Measurements from ENCODE around the gene RAP1B.
"Not testable (repeated sequence)": the region's sequence is repeated elsewhere in the genome, so short reads cannot be mapped to it uniquely, and the experiment has no call there.

RAP1B gene

DNA sequence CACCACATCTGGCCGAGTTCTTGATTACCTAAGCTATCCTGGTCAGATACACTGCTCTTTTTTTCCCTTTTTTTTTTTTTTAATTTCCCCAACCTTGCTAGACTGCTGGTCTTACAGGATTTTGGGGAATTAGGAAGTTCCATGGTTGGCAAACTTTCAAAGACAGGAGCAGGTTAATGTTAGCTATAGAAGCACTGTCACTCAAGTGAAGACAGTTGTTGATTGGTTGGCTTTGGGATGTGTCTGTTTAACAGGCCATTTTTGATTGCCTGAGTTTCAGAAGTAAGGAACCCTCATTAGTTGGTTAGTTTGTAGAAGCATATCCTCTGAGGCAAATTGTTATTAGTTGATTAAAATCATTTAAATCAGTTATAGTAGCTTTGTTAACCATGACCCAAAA is 36.8 kb downstream of the RAP1B start:
- no peaks in the 10 kb centered on the region for H3K36me3 ChIP-seq (ENCODE audit: control insufficient read depth, insufficient read depth, low read length)
- DNase-seq (ENCODE audit: low read depth, low spot score), result no peak
- no CpG with 5 or more reads among the region's 1 CpG for WGBS (ENCODE audit: insufficient coverage, insufficient read length)
- H3K4me1 ChIP-seq (ENCODE audit: control insufficient read depth, insufficient read depth, low read length), result no peaks in the 10 kb centered on the region
- no peaks in the 10 kb centered on the region for H3K27me3 ChIP-seq (ENCODE audit: control insufficient read depth, insufficient read depth, low read length)
- H3K27ac ChIP-seq (ENCODE audit: low read length), result no peak overlapping the region
- H3K9me3 ChIP-seq (ENCODE audit: control insufficient read depth, insufficient read depth, low read length), result no peaks in the 10 kb centered on the region
- no peak overlapping the region for H3K4me3 ChIP-seq (ENCODE audit: low read length)

DNA sequence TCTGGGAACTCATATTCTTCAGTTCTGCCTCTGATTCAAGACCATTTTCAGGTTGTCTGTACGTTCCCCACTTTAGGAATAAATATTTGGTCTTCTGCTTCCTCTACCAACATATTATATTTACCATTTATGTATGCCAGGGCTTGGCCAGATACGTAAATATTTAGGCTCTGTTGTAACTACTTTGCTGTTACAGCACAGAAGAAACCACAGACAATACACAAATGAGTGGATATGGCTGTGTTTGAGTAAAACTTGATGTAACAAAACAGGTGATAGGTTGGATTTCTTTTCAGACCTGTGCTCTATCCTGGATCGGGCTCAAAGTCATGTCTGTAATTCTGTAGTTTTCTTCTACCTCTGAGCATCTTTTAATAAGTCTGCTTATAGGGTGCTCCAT is 37.5 kb downstream of the RAP1B start:
- Histone ChIP-seq H3K4me3 (ENCODE audit: low read length) (no peak overlapping the region), H3K9me3 (ENCODE audit: control insufficient read depth, insufficient read depth, low read length) (no peaks in the 10 kb centered on the region), H3K27ac (ENCODE audit: low read length) (no peak overlapping the region), H3K4me1 (ENCODE audit: control insufficient read depth, insufficient read depth, low read length) (no peaks in the 10 kb centered on the region), H3K27me3 (ENCODE audit: control insufficient read depth, insufficient read depth, low read length) (no peaks in the 10 kb centered on the region), H3K36me3 (ENCODE audit: control insufficient read depth, insufficient read depth, low read length) (no peaks in the 10 kb centered on the region)
- DNase-seq (ENCODE audit: low read depth, low spot score), result no peak
- WGBS (ENCODE audit: insufficient coverage, insufficient read length), result no CpG with 5 or more reads among the region's 3 CpGs

DNA sequence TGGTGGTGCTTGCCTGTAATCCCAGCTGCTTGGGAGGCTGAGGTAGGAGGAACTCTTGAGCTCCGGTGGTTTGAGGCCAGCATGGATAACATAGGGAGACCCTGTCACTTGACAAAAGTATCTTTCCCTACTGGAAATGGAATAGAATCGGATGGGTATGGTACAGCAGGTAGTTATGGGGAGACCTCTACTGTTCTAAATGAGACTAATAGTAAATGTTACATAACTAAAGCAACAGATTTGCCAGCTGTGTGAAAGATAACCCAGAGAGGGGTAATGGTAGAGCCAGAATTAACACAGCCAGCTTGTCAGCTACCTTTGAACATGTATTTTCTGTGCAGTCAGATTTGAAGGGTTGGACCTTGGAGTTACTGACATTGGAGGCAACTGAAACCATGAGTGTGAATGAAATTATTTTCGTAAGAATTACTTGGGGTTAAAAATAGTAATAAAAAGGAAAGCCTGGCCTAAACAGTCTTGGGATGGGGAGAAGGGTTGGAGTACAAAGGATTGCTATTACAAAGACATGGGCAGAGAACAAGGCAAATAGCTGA is 54.4 kb downstream of the RAP1B start:
- DNase-seq (ENCODE audit: low read depth, low spot score), result no peak
- no peak overlapping the region for H3K27ac ChIP-seq (ENCODE audit: low read length)
- H3K9me3 ChIP-seq (ENCODE audit: control insufficient read depth, insufficient read depth, low read length), result no peaks in the 10 kb centered on the region
- H3K4me1 ChIP-seq (ENCODE audit: control insufficient read depth, insufficient read depth, low read length), result no peaks in the 10 kb centered on the region
- no peaks in the 10 kb centered on the region for H3K27me3 ChIP-seq (ENCODE audit: control insufficient read depth, insufficient read depth, low read length)
- WGBS (ENCODE audit: insufficient coverage, insufficient read length), result no CpG with 5 or more reads among the region's 3 CpGs
- H3K36me3 ChIP-seq (ENCODE audit: control insufficient read depth, insufficient read depth, low read length), result no peaks in the 10 kb centered on the region
- no peak overlapping the region for H3K4me3 ChIP-seq (ENCODE audit: low read length)

DNA sequence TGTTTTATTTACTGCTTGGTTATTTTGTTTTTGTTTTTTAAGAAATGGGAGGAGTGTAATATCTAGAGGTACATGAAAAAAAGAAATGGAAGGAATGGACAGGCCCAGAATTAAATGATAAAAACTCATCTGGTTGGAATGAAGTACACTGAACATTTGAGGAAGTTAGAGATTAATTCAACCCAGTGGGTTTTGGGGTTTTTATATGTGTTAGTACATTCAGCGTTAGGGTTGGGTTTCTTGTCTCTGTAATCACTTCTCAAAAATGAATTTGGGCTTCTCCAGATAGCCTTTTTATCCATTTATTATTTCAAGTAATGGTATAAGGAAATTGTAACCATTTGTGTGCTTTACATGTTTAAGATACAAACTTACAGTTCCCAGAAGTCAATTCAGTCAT is 56.6 kb downstream of the RAP1B start:
- DNase-seq (ENCODE audit: low read depth, low spot score), result no peak
- Histone ChIP-seq H3K9me3 (ENCODE audit: control insufficient read depth, insufficient read depth, low read length) (no peaks in the 10 kb centered on the region), H3K4me1 (ENCODE audit: control insufficient read depth, insufficient read depth, low read length) (no peaks in the 10 kb centered on the region), H3K27me3 (ENCODE audit: control insufficient read depth, insufficient read depth, low read length) (no peaks in the 10 kb centered on the region), H3K27ac (ENCODE audit: low read length) (no peak overlapping the region), H3K4me3 (ENCODE audit: low read length) (no peak overlapping the region), H3K36me3 (ENCODE audit: control insufficient read depth, insufficient read depth, low read length) (no peaks in the 10 kb centered on the region)
- no CpG with 5 or more reads among the region's 1 CpG for WGBS (ENCODE audit: insufficient coverage, insufficient read length)

- DNase-seq (ENCODE audit: low read depth, low spot score), result no peak
- WGBS (ENCODE audit: insufficient coverage, insufficient read length), result no CpG with 5 or more reads among the region's 1 CpG
- no peaks in the 10 kb centered on the region for H3K36me3 ChIP-seq (ENCODE audit: control insufficient read depth, insufficient read depth, low read length)
- no peak overlapping the region for H3K27ac ChIP-seq (ENCODE audit: low read length)
- no peaks in the 10 kb centered on the region for H3K4me1 ChIP-seq (ENCODE audit: control insufficient read depth, insufficient read depth, low read length)
- no peaks in the 10 kb centered on the region for H3K27me3 ChIP-seq (ENCODE audit: control insufficient read depth, insufficient read depth, low read length)
- no peak overlapping the region for H3K4me3 ChIP-seq (ENCODE audit: low read length)
- H3K9me3 ChIP-seq (ENCODE audit: control insufficient read depth, insufficient read depth, low read length), result no peaks in the 10 kb centered on the region
These were observed 57.2 kb downstream of the RAP1B start for GRCh38 chr12:68667896-68668295.

DNA sequence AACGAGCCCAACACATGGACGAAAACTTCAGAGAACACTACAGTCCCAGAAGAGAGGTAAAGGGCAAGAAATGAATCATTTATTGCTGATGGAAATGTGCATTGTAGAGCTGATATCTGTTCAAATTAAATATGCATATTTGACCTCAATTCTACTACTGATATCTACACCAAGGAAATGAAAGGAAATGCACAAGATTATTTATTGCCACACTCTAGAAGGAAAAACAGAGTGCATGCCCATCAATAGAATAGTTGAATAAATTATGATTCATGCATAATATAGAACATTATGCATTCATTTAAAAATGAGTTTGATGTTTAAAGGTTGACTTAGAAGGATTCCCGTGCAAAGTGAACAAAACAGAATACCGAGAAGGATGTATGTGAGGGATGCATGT is 60.5 kb downstream of the RAP1B start:
- H3K4me1 ChIP-seq (ENCODE audit: control insufficient read depth, insufficient read depth, low read length), result no peaks in the 10 kb centered on the region
- WGBS (ENCODE audit: insufficient coverage, insufficient read length), result no CpG with 5 or more reads among the region's 4 CpGs

DNA sequence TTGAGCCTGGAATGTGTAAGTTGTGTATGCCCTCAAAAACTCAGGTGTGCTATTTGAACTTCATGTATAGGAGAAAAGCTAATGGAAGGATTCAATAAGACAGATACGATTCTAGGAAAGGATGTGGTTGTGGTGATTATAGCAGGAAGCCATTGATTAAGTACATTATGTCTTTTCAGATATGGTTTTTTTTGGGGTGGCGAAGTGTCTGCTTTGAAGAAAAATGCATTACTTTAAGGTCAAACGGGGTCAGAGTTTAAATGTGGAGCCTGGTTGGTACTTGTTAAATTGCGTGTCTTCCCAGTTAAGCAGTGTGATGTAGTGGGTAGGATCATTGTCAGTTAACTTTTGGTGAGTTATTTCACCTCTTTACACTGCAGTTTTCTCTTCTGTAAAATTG is 63.1 kb downstream of the RAP1B start:
- DNase-seq (ENCODE audit: low read depth, low spot score), result no peak
- whole genome bisulfite sequencing (ENCODE audit: insufficient coverage, insufficient read length), result 100% methylated on average over 1 of the region's 4 CpGs
- Histone ChIP-seq H3K27ac (ENCODE audit: low read length) (no peak overlapping the region), H3K27me3 (ENCODE audit: control insufficient read depth, insufficient read depth, low read length) (no peaks in the 10 kb centered on the region), H3K9me3 (ENCODE audit: control insufficient read depth, insufficient read depth, low read length) (no peaks in the 10 kb centered on the region), H3K4me1 (ENCODE audit: control insufficient read depth, insufficient read depth, low read length) (no peaks in the 10 kb centered on the region), H3K36me3 (ENCODE audit: control insufficient read depth, insufficient read depth, low read length) (no peaks in the 10 kb centered on the region), H3K4me3 (ENCODE audit: low read length) (no peak overlapping the region)

More for the DNA sequence above, 60.5 kb downstream of the RAP1B start:
- no peak for DNase-seq (ENCODE audit: low read depth, low spot score)
- Histone ChIP-seq H3K27me3 (ENCODE audit: control insufficient read depth, insufficient read depth, low read length) (no peaks in the 10 kb centered on the region), H3K4me3 (ENCODE audit: low read length) (no peak overlapping the region), H3K9me3 (ENCODE audit: control insufficient read depth, insufficient read depth, low read length) (no peaks in the 10 kb centered on the region), H3K27ac (ENCODE audit: low read length) (no peak overlapping the region), H3K36me3 (ENCODE audit: control insufficient read depth, insufficient read depth, low read length) (no peaks in the 10 kb centered on the region)

DNA sequence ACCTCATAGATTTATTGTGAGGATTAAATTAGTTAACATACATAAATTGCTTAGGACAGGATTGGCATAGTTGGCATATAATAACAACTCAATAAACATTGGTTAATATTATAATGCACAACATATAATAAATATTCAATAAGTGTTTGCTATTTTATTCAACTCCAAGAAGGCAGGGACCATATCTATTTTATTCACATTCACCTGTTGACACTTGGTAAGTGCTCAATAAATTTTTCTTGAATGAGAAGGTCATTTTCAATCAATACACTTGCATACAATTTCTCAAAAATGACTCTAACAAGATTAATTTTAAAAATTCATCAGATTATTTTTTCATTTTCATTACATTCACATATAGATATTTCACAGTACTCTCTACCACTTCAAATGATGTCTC is 63.7 kb downstream of the RAP1B start:
- Histone ChIP-seq H3K4me3 (ENCODE audit: low read length) (no peak overlapping the region), H3K27ac (ENCODE audit: low read length) (no peak overlapping the region), H3K36me3 (ENCODE audit: control insufficient read depth, insufficient read depth, low read length) (no peaks in the 10 kb centered on the region), H3K4me1 (ENCODE audit: control insufficient read depth, insufficient read depth, low read length) (no peaks in the 10 kb centered on the region), H3K27me3 (ENCODE audit: control insufficient read depth, insufficient read depth, low read length) (no peaks in the 10 kb centered on the region), H3K9me3 (ENCODE audit: control insufficient read depth, insufficient read depth, low read length) (no peaks in the 10 kb centered on the region)
- DNase-seq (ENCODE audit: low read depth, low spot score), result no peak

GRCh38 chr12:68675101-68675842 is 64.6 kb downstream of the RAP1B start:
- no peak for DNase-seq (ENCODE audit: low read depth, low spot score)
- no peaks in the 10 kb centered on the region for H3K27me3 ChIP-seq (ENCODE audit: control insufficient read depth, insufficient read depth, low read length)
- H3K4me3 ChIP-seq (ENCODE audit: low read length), result no peak overlapping the region
- H3K27ac ChIP-seq (ENCODE audit: low read length), result no peak overlapping the region
- WGBS (ENCODE audit: insufficient coverage, insufficient read length), result no CpG with 5 or more reads among the region's 5 CpGs
- H3K36me3 ChIP-seq (ENCODE audit: control insufficient read depth, insufficient read depth, low read length), result no peaks in the 10 kb centered on the region
- H3K9me3 ChIP-seq (ENCODE audit: control insufficient read depth, insufficient read depth, low read length), result no peaks in the 10 kb centered on the region
- no peaks in the 10 kb centered on the region for H3K4me1 ChIP-seq (ENCODE audit: control insufficient read depth, insufficient read depth, low read length)

DNA sequence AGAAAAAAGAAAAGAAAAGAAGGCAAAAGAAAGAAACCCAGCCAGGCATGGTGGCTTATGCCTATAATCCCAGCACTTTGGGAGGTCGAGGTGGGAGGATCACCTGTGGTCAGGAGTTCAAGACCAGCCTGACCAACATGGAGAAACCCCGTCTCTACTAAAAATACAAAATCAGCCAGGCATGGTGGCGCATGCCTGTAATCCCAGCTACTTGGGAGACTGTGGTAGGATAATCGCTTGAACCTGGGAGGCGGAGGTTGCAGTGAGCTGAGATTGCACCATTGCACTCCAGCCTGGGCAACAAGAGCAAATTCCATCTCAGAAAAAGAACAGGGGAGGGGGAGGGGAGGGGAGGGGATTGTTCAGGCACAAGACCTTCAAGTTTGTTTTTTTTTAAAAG is 66.2 kb downstream of the RAP1B start:
- not testable (repeated sequence) for H3K4me3 ChIP-seq (ENCODE audit: low read length); H3K9me3 ChIP-seq (ENCODE audit: control insufficient read depth, insufficient read depth, low read length); H3K27me3 ChIP-seq (ENCODE audit: control insufficient read depth, insufficient read depth, low read length); H3K27ac ChIP-seq (ENCODE audit: low read length); DNase-seq (ENCODE audit: low read depth, low spot score); H3K36me3 ChIP-seq (ENCODE audit: control insufficient read depth, insufficient read depth, low read length); H3K4me1 ChIP-seq (ENCODE audit: control insufficient read depth, insufficient read depth, low read length)
- no CpG with 5 or more reads among the region's 5 CpGs for WGBS (ENCODE audit: insufficient coverage, insufficient read length)

DNA sequence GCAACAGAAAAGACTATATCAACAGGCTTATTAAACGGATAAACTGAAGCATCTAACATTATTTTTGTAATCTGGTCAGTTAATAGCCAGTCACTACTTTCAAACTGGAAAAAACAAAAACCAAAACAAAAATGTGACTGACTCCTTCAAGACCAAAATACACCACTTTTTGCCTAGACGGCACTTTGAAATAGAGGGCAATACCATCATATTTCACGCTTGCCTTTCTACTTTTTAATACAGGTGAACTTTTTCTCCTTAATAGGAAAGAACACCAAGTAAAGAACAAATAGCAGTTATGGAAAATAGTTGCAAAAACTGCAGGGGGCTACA is 75.5 kb downstream of the RAP1B start:
- Histone ChIP-seq H3K27ac (ENCODE audit: low read length) (no peak overlapping the region), H3K9me3 (ENCODE audit: control insufficient read depth, insufficient read depth, low read length) (no peaks in the 10 kb centered on the region), H3K36me3 (ENCODE audit: control insufficient read depth, insufficient read depth, low read length) (peaks cover 3% of the 10 kb centered on the region; the same call in 1 of the 2 replicates), H3K27me3 (ENCODE audit: control insufficient read depth, insufficient read depth, low read length) (no peaks in the 10 kb centered on the region), H3K4me3 (ENCODE audit: low read length) (peak overlapping the region; percentile 86; the same call in 1 of the 2 replicates), H3K4me1 (ENCODE audit: control insufficient read depth, insufficient read depth, low read length) (no peaks in the 10 kb centered on the region)
- DNase-seq (ENCODE audit: low read depth, low spot score), result no peak
- WGBS (ENCODE audit: insufficient coverage, insufficient read length), result no CpG with 5 or more reads among the region's 3 CpGs

Measured in iPS DF 6.9 (cell line).